ENCODE measurements around the gene NAA50. TPM values are rescaled to one million over a fixed set of nuclear protein-coding genes. Genes with fewer than 3 reads are reported as not detected.

NAA50 gene
- polyA plus RNA-seq (2013, experiment 1 of 2) = 178 TPM
- 160 TPM for polyA plus RNA-seq (2013, experiment 2 of 2)

GRCh38 chr3:113745756-113746547 is at the start of gene NAA50:
NAA50 (minus strand) TSS chr3:113746249; CDS start chr3:113745949, 300 bp downstream.
- WGBS = under 1% methylated on average over 72 of the region's 72 CpGs
- Histone ChIP-seq H3K9me3 (ENCODE audit: insufficient read depth, low read depth, low read length) (no peaks in the 10 kb centered on the region), H3K4me1 (ENCODE audit: insufficient read depth, low read length) (peaks cover 26% of the 10 kb centered on the region)

DNA sequence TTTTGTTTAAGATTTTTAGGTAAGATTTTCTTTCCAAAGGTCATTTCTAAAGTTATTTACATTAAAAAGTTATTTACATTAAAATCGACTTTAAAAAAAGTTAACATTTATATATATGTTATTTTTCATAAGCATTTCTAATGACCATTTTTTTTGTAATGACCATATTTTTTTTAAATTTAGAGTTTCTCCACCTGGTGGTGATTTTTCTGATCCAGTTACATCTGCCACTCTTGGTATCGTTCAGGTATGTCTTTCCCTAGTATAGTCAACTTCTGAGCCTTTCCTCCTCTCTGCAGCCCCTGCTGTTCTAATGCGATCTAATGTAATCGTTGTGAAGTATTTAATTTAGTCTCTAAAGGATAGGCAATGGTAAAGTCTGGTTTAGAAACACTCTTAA is 49.6 kb upstream of the NAA50 start:
- H3K36me3 ChIP-seq (ENCODE audit: insufficient read depth, low read length) = peaks cover 67% of the 10 kb centered on the region
- no peak overlapping the region for H3K9ac ChIP-seq (ENCODE audit: low read depth, low read length)

More at GRCh38 chr3:113745756-113746547, at the start of gene NAA50:
- Histone ChIP-seq H3K36me3 (ENCODE audit: insufficient read depth, low read length) (peaks cover 5% of the 10 kb centered on the region; the same call in 1 of the 2 replicates), H3K9ac (ENCODE audit: low read depth, low read length) (peak within 1 kb of the TSS; percentile 98), H3K4me3 (ENCODE audit: low read length) (peak within 1 kb of the TSS; percentile 80), H3K27ac (ENCODE audit: low read depth, low read length) (peak within 1 kb of the TSS; percentile 100), H3K27me3 (ENCODE audit: insufficient read depth, low read length) (no peaks in the 10 kb centered on the region)

GRCh38 chr3:113794526-113794925 is 48.5 kb upstream of the NAA50 start:
- Histone ChIP-seq H3K9me3 (ENCODE audit: insufficient read depth, low read depth, low read length) (no peaks in the 10 kb centered on the region), H3K4me1 (ENCODE audit: insufficient read depth, low read length) (no peaks in the 10 kb centered on the region), H3K36me3 (ENCODE audit: insufficient read depth, low read length) (peaks cover 67% of the 10 kb centered on the region), H3K27me3 (ENCODE audit: insufficient read depth, low read length) (no peaks in the 10 kb centered on the region), H3K4me3 (ENCODE audit: low read length) (no peak overlapping the region), H3K9ac (ENCODE audit: low read depth, low read length) (no peak overlapping the region), H3K27ac (ENCODE audit: low read depth, low read length) (no peak overlapping the region)
- WGBS = 93% methylated on average over 4 of the region's 4 CpGs

More for the DNA sequence above, 49.6 kb upstream of the NAA50 start:
- Histone ChIP-seq H3K9me3 (ENCODE audit: insufficient read depth, low read depth, low read length) (no peaks in the 10 kb centered on the region), H3K27ac (ENCODE audit: low read depth, low read length) (no peak overlapping the region), H3K4me3 (ENCODE audit: low read length) (no peak overlapping the region), H3K4me1 (ENCODE audit: insufficient read depth, low read length) (no peaks in the 10 kb centered on the region), H3K27me3 (ENCODE audit: insufficient read depth, low read length) (no peaks in the 10 kb centered on the region)
- 95% methylated on average over 2 of the region's 4 CpGs for WGBS

- no peak overlapping the region for H3K9ac ChIP-seq (ENCODE audit: low read depth, low read length)
- H3K27me3 ChIP-seq (ENCODE audit: insufficient read depth, low read length) = no peaks in the 10 kb centered on the region
- no peaks in the 10 kb centered on the region for H3K9me3 ChIP-seq (ENCODE audit: insufficient read depth, low read depth, low read length)
- no peaks in the 10 kb centered on the region for H3K4me1 ChIP-seq (ENCODE audit: insufficient read depth, low read length)
- peaks cover 71% of the 10 kb centered on the region for H3K36me3 ChIP-seq (ENCODE audit: insufficient read depth, low read length)
- H3K4me3 ChIP-seq (ENCODE audit: low read length) = no peak overlapping the region
- no peak overlapping the region for H3K27ac ChIP-seq (ENCODE audit: low read depth, low read length)
Measured at GRCh38 chr3:113791381-113791780, 45.3 kb upstream of the NAA50 start.

- H3K9ac ChIP-seq (ENCODE audit: low read depth, low read length) = no peak overlapping the region
- peak overlapping the region; percentile 73; the same call in 1 of the 2 replicates for H3K27ac ChIP-seq (ENCODE audit: low read depth, low read length)
- no peaks in the 10 kb centered on the region for H3K9me3 ChIP-seq (ENCODE audit: insufficient read depth, low read depth, low read length)
Measured at GRCh38 chr3:113783980-113784379, 37.9 kb upstream of the NAA50 start.

DNA sequence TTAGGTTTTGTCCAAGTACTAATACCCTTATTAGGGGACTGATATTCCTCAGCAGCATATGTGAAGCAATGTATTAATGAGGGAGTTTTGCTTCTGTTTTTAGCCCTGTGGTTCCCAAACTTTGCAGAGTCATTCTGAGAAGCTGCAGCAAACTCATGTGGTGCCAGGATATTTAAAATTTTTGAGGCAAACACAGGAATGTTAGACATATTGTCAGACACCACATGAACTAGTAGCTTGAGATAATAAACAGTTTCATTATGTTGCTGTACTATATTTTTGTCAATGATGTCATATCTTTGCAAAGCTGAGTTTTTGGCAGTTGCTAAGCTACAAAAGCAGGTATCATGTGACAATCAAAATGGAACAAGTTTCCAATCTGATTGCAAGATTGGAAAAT is 37.4 kb upstream of the NAA50 start:
- no peak overlapping the region for H3K9ac ChIP-seq (ENCODE audit: low read depth, low read length)
- peaks cover 22% of the 10 kb centered on the region for H3K36me3 ChIP-seq (ENCODE audit: insufficient read depth, low read length)
- peak overlapping the region; percentile 73 for H3K27ac ChIP-seq (ENCODE audit: low read depth, low read length)
- H3K27me3 ChIP-seq (ENCODE audit: insufficient read depth, low read length) = no peaks in the 10 kb centered on the region
- no peak overlapping the region for H3K4me3 ChIP-seq (ENCODE audit: low read length)
- H3K4me1 ChIP-seq (ENCODE audit: insufficient read depth, low read length) = peaks cover 17% of the 10 kb centered on the region
- no peaks in the 10 kb centered on the region for H3K9me3 ChIP-seq (ENCODE audit: insufficient read depth, low read depth, low read length)

More at GRCh38 chr3:113783980-113784379, 37.9 kb upstream of the NAA50 start:
- Histone ChIP-seq H3K36me3 (ENCODE audit: insufficient read depth, low read length) (peaks cover 27% of the 10 kb centered on the region), H3K4me3 (ENCODE audit: low read length) (no peak overlapping the region), H3K4me1 (ENCODE audit: insufficient read depth, low read length) (peaks cover 17% of the 10 kb centered on the region), H3K27me3 (ENCODE audit: insufficient read depth, low read length) (no peaks in the 10 kb centered on the region)
- 70% methylated on average over 3 of the region's 4 CpGs for WGBS

GRCh38 chr3:113776564-113776963 is 30.5 kb upstream of the NAA50 start:
- WGBS = 87% methylated on average over 3 of the region's 3 CpGs
- Histone ChIP-seq H3K27ac (ENCODE audit: low read depth, low read length) (no peak overlapping the region), H3K4me3 (ENCODE audit: low read length) (no peak overlapping the region), H3K4me1 (ENCODE audit: insufficient read depth, low read length) (0 out of 2 replicates have a peak, but pooled peaks cover 7% of the 10 kb centered on the region), H3K36me3 (ENCODE audit: insufficient read depth, low read length) (no peaks in the 10 kb centered on the region), H3K27me3 (ENCODE audit: insufficient read depth, low read length) (no peaks in the 10 kb centered on the region), H3K9me3 (ENCODE audit: insufficient read depth, low read depth, low read length) (no peaks in the 10 kb centered on the region), H3K9ac (ENCODE audit: low read depth, low read length) (no peak overlapping the region)

DNA sequence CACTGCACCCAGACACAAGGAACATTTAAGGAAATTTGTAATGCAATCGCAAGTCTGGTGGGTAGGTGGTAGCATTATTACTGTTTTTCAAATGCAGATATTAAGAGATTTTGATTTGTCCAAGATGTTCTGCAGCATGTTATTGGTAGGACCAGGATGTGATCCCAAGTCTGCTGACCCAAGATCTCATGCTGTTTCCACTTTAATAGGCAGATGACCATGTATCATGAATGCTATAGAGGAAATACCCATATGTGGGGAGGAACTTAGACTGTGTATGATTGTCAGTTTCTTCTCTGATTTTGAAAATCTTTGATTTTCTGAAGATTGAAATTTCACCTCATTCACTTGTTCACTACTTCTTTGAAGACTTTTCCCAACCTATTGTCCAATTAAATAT is 29.5 kb upstream of the NAA50 start:
- WGBS = 93% methylated on average over 1 of the region's 1 CpG

DNA sequence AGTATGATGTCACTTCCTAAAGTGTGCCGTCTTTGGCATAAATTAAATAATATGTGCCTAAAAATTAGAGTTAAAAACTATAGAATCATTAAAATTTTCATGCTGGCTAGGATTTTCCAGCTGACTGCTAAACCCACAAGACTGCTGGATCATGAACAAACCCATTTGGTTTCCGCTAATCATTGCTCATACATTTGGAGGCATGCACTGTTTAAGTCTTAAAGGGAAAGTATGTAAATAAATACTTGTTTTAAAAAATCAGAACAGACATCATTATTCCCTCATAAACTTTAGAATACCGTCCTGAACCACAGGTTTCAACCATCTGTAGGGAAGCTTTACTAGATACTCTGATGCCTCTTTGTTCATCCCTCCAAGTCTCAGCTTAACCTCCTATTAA is 27.3 kb upstream of the NAA50 start:
- H3K36me3 ChIP-seq (ENCODE audit: insufficient read depth, low read length) = no peaks in the 10 kb centered on the region
- no peak overlapping the region for H3K4me3 ChIP-seq (ENCODE audit: low read length)
- H3K9me3 ChIP-seq (ENCODE audit: insufficient read depth, low read depth, low read length) = no peaks in the 10 kb centered on the region
- no peak overlapping the region for H3K27ac ChIP-seq (ENCODE audit: low read depth, low read length)
- no peaks in the 10 kb centered on the region for H3K27me3 ChIP-seq (ENCODE audit: insufficient read depth, low read length)
- 0 out of 2 replicates have a peak, but pooled peaks cover 7% of the 10 kb centered on the region for H3K4me1 ChIP-seq (ENCODE audit: insufficient read depth, low read length)
- H3K9ac ChIP-seq (ENCODE audit: low read depth, low read length) = no peak overlapping the region
- WGBS = 93% methylated on average over 2 of the region's 3 CpGs

More for the DNA sequence above, 29.5 kb upstream of the NAA50 start:
- no peaks in the 10 kb centered on the region for H3K9me3 ChIP-seq (ENCODE audit: insufficient read depth, low read depth, low read length)
- H3K36me3 ChIP-seq (ENCODE audit: insufficient read depth, low read length) = no peaks in the 10 kb centered on the region
- 0 out of 2 replicates have a peak, but pooled peaks cover 7% of the 10 kb centered on the region for H3K4me1 ChIP-seq (ENCODE audit: insufficient read depth, low read length)
- H3K9ac ChIP-seq (ENCODE audit: low read depth, low read length) = no peak overlapping the region
- no peak overlapping the region for H3K27ac ChIP-seq (ENCODE audit: low read depth, low read length)
- no peak overlapping the region for H3K4me3 ChIP-seq (ENCODE audit: low read length)
- H3K27me3 ChIP-seq (ENCODE audit: insufficient read depth, low read length) = no peaks in the 10 kb centered on the region

DNA sequence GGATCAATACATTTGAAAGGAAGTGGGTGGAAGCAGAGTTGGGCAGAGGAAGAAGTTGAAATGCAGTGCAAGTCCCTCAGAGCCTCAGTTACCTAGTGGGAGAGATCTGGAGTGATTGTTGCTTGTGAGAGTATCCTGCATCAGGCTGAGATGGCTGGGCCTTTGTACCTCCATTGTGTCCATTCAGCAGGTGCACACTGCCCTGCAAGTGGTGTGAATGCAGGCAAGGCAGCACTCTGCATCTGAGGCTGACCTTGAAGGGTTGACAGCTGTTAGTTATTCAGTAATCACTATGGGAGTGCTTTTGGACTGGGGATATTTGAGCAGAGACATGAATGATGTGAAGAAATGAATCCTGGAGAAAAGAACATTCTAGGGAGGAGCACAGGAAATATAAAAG is 25.9 kb upstream of the NAA50 start:
- Histone ChIP-seq H3K4me1 (ENCODE audit: insufficient read depth, low read length) (0 out of 2 replicates have a peak, but pooled peaks cover 7% of the 10 kb centered on the region), H3K27me3 (ENCODE audit: insufficient read depth, low read length) (no peaks in the 10 kb centered on the region), H3K4me3 (ENCODE audit: low read length) (no peak overlapping the region), H3K36me3 (ENCODE audit: insufficient read depth, low read length) (no peaks in the 10 kb centered on the region), H3K27ac (ENCODE audit: low read depth, low read length) (no peak overlapping the region), H3K9me3 (ENCODE audit: insufficient read depth, low read depth, low read length) (no peaks in the 10 kb centered on the region), H3K9ac (ENCODE audit: low read depth, low read length) (no peak overlapping the region)

DNA sequence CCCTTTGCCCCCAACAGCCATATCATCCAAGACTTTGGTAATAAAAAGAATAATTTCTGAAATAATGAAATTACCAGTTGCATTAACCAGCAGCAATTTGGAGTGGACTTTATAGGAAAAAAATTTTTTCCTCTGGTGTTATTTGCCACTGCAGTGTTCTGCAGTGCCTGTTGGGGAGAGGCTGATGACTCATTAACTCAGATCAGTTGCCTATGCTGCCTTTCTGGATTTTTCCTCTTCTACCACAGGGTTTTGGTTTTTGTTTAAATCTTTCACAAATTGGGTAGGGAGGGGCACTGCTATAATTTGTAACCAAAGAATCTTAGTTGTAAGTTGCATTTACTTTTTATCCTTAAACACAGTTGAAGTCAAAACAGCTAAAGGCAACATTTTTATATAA is 23.5 kb upstream of the NAA50 start:
- Histone ChIP-seq H3K4me3 (ENCODE audit: low read length) (no peak overlapping the region), H3K36me3 (ENCODE audit: insufficient read depth, low read length) (no peaks in the 10 kb centered on the region), H3K27me3 (ENCODE audit: insufficient read depth, low read length) (no peaks in the 10 kb centered on the region), H3K4me1 (ENCODE audit: insufficient read depth, low read length) (no peaks in the 10 kb centered on the region), H3K9ac (ENCODE audit: low read depth, low read length) (no peak overlapping the region), H3K27ac (ENCODE audit: low read depth, low read length) (no peak overlapping the region), H3K9me3 (ENCODE audit: insufficient read depth, low read depth, low read length) (no peaks in the 10 kb centered on the region)

All from HUES64 (cell line).